GM12865 (cell line): ENCODE results near the gene VWA5B1.
A peak's percentile ranks its signal among the peaks of the same experiment; 100 is the strongest.

Source experiments
- DNase-seq: peaks from one replicate; pipeline ENCODE4 v3.0.0; 2010; ENCODE audit warnings: low read depth
- H3K4me3 ChIP-seq: 2 replicates; pipeline ENCODE4 v1.5.1; 2011; ENCODE audit warnings: mild to moderate bottlenecking, low read depth, low read length, control low read depth
- TF ChIP-seq, protein P1 (sequence below): IDR thresholded peaks from 2 replicates; pipeline ENCODE4 v1.5.1; 2011; ENCODE audit warnings: low read length, control low read depth, low read depth, inconsistent platforms; ENCODE audit not compliant: insufficient read depth; ENCODE audit errors: missing control alignments

Gene VWA5B1

DNA sequence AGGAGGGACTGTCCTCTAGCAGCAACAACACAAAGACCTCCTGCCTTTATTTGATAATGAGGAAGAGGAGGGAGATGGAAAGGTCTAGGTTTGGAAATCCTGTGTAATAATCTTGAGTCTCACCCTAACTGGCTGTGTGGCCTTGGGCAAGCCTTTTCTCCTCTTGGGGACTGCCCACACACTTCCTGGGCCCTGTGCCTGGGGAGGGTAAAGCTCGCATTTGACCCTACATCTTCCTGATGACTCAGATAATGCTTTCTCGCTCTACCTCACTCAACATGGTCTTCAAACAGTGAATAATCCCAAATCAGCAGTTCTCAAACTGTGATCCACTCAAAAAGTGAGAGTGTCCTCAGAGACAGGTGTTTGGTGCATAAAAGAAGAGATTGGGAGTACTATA lies 81.2 kb downstream of the VWA5B1 start:
- TF ChIP-seq, protein P1, sequence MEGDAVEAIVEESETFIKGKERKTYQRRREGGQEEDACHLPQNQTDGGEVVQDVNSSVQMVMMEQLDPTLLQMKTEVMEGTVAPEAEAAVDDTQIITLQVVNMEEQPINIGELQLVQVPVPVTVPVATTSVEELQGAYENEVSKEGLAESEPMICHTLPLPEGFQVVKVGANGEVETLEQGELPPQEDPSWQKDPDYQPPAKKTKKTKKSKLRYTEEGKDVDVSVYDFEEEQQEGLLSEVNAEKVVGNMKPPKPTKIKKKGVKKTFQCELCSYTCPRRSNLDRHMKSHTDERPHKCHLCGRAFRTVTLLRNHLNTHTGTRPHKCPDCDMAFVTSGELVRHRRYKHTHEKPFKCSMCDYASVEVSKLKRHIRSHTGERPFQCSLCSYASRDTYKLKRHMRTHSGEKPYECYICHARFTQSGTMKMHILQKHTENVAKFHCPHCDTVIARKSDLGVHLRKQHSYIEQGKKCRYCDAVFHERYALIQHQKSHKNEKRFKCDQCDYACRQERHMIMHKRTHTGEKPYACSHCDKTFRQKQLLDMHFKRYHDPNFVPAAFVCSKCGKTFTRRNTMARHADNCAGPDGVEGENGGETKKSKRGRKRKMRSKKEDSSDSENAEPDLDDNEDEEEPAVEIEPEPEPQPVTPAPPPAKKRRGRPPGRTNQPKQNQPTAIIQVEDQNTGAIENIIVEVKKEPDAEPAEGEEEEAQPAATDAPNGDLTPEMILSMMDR = no peak
- no peak for DNase-seq
- H3K4me3 ChIP-seq = no peak overlapping the region

DNA sequence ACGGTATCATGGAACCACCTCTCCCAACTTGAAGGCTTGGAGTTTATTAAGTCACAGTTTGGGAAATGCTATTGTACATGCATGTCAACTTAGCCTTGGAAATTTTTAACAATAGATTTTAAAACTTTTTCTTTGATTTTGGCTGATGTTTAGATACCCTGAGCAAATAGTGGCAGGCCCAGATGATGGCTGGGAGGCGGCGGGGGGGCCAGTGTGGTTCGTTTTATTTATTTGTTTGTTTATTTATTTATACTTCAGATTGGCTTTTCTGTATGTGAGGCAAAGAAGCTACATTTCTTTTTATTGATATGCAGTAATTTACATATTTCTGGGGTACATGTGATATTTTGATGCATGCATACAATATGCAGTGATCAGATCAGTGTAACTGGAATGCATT lies 82.0 kb downstream of the VWA5B1 start:
- TF ChIP-seq, protein P1 = no peak
- DNase-seq = no peak
- H3K4me3 ChIP-seq = no peak overlapping the region

DNA sequence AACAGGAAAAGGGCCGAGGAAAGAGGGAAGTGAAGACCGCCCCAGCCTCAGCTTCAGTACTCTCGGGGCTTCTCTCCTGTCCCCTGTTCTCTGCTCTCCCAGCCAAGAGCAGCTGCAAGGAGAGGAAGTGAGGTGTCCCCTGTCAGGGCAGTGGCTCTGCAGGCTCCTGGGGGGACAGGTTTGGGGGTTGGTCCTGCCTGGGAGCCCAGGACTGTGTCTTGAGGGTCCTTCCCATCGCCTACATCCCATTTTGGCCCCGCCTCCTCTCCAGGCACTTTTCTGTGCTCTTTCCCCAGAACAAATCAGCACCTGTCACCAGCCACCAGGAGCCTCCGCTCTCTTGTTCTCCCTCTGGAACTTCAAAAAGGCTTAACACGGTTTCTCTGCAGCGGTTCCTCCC lies 82.6 kb downstream of the VWA5B1 start:
- no peak for DNase-seq
- no peak overlapping the region for H3K4me3 ChIP-seq
- TF ChIP-seq, protein P1 = no peak

DNA sequence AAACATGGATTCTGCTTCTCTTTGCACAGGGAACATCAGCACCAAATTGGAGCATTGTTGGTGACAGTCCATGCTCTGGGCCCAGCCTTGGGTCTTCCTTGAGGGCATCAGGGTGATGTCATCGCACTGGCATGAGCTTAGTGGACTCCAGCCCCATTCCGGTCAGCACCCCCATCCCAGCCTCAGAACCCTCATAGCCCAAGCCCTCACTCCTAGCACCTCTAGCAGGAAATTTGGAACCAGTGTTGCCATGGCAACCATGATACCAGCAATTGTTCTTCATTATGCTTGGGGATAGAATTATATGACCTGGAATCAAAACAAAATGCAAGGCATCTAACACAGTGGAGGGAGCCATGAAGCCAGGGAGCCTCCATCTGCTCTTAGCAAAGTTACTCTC lies 83.1 kb downstream of the VWA5B1 start:
- no peak overlapping the region for H3K4me3 ChIP-seq
- no peak for DNase-seq
- TF ChIP-seq, protein P1 = no peak

DNA sequence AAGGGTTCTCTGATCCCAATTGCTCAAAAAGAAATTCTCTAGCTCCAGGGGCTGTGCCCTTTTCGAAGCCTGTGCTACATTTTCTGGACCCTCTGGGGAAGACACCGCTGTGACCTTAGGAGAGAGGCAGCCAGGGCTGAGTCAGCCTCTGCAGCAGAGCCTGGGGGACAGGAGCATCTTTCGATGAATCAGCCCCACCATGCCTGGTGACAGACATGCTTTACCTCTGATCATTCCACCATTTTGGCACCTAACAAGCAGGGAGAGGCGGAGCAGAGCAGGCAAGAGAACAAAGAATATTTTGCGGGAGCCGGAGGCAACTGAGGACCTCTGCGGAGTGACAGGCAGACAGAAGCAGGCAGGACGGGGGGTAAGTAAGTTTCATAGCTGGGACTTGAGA lies 84.9 kb downstream of the VWA5B1 start:
- DNase-seq = no peak
- TF ChIP-seq, protein P1 = no peak
- H3K4me3 ChIP-seq = no peak overlapping the region

DNA sequence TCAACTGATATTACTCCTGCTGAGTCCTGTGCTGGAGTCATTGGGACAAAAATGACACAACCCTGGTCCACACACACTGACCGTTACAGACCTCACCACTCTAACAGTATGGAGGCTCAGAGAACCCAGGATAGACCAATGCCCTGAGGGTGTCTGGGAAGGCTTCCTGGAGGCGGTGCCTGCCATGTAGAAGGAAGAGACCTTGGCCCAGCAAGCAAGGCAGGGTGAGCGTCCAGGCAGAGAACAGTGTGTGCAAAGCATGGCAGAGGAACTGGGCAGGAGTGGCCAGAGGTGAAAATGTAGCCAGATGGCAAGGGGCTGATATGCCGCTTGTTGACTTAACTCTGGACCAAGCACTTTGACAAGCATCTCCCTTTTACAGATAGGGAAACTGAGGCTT lies 85.5 kb downstream of the VWA5B1 start:
- TF ChIP-seq, protein P1 = no peak
- no peak for DNase-seq
- H3K4me3 ChIP-seq = no peak overlapping the region

DNA sequence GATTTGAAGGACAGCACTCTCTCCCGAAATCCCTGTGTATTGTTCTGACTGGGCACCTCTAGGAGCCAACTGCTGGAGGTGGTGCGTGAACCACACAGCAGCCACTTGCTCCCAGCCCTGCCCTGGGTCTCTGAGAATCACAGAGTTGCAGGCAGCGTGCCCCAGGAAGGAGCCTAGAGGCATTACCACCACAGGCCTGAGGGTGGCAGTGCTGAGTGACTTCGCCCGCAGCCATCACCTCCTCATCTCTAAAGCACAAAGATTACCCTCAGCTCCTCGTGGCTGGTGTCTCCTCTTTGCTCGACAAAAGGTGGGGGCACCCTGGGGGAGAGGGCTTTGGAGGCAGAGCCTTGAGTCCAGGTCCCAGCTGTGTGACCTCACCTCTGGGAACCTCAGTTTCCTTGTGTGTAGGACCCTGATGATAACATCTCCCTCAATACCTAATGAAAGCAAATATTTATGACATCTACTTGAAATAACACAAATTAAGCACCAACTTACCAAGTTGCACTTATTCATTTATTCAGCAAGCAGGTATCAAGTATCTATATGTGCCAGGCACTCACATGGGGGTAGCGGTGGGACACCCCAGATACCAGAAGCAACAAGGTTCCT lies 86.3 kb downstream of the VWA5B1 start:
- peak; percentile 45 for DNase-seq
- H3K4me3 ChIP-seq = no peak overlapping the region
- TF ChIP-seq, protein P1 = peak; percentile 87
